Stimulated activated CD8-positive, alpha-beta memory T cell treated with anti-CD3 and anti-CD28 coated beads, Interleukin-4, amount 100 ng/mL, for 24 hours (primary cell): ENCODE data around the gene ZKSCAN2.

Source experiments
- DNase-seq: peaks from one replicate; pipeline ENCODE4 v3.0.0-alpha.2; 2020; ENCODE audit warnings: low read depth

The ZKSCAN2 gene

DNA sequence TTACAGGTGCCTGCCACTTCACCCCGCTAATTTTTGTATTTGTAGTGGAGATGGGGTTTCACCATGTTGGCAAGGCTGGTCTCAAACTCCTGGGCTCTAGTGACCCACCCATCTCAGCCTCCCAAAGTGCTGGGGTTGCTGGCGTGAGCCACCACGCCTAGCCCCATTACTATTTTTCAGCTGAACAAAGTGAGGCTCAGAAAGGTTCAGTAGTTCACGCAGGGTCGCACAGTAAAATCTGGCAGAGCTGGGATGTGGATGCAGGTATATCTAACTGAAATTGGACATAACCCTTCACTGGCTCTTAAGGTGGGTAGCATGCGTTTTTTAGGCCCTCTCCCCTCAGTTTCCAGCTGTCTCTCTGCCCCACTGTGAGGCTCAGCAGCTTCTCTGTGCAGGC is 33.7 kb downstream of the ZKSCAN2 start:
- DNase-seq: no peak

DNA sequence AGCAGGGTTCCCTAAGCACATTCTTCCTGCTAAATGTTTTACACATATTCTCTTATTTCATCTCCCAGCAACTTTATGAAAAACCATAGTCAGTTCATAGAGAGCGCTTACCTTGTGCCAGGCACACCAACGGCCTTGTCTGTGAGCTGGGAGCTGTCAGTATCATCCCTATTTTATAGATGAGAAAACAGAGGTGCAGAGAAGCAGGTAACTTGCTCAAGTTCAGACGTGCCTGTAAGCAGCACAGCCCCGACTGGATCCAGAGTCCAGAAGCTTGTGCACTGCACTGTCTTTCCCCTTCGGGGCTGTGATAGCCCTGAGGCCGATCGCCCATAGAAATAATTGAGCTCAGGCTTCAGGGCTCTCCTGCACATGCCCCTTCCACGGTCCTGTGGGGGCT is 34.7 kb downstream of the ZKSCAN2 start:
- no peak for DNase-seq

- no peak for DNase-seq
These were observed 38.4 kb downstream of the ZKSCAN2 start for GRCh38 chr16:25219070-25219737.

DNA sequence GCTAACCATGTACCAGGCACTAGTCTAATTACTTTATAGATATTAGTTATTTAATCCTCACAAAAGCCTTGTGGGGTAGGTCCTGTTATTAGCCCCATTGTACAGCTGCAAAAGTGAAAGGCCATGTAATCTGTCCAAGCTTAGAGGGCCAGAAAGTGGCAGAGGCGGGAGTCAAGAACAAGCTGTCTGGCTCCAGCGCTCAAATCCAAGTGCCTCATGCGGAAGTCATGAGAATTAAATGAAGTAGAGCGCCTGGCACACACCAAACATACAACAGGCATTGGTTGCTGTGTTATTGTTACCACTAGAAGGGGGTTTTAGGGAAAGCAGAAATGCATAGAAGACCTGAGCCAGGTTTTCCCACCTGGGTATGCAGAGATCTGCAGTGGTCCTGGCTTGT is 39.7 kb downstream of the ZKSCAN2 start:
- DNase-seq: no peak

GRCh38 chr16:25217112-25217511 is 40.5 kb downstream of the ZKSCAN2 start:
- no peak for DNase-seq

GRCh38 chr16:25213709-25214397 is 43.8 kb downstream of the ZKSCAN2 start:
- DNase-seq: no peak

GRCh38 chr16:25212636-25213035 is 45.0 kb downstream of the ZKSCAN2 start:
- DNase-seq: no peak

GRCh38 chr16:25210758-25211157 is 46.9 kb downstream of the ZKSCAN2 start:
- DNase-seq: no peak

GRCh38 chr16:25199457-25199856 is 58.2 kb downstream of the ZKSCAN2 start:
- no peak for DNase-seq

DNA sequence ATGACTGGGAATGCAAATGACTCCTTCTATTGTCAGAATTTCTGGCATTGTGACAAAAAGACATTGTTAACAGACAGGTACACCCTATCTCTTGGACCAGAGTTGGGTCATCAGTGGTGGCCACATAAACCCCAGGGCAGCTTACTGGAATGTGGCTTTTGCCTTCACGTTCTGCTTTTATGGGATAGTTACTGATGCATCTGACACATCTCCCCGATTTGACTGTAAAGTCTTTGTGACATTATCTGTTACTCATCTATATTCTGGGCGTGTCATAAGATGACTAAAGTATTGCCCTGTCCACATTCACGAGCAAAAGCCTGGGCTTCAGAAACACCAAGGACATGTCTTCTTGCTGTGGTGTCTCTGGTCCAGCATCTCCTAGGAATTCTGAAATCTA is 59.6 kb downstream of the ZKSCAN2 start:
- DNase-seq: no peak

GRCh38 chr16:25194273-25194878 is 63.3 kb downstream of the ZKSCAN2 start:
- DNase-seq: no peak

DNA sequence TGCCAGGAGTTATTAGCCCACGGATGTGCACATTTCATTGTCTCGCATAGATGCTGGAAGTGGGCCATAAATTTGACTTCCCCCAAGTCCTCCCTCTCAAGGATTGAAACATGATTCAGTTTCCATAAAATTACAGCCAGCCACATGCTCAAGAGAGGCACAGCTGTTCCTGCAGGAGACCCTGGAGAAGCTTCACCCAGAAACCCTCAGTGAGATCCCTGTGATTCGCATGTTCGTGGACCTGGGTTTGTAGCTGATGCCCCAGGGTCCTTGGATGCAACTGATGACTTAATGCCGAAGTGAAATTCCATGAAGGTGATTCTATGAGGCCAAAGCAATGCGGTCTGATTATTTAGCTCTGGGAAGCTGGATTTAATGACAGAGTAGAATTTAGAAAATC is 65.5 kb downstream of the ZKSCAN2 start:
- no peak for DNase-seq

DNA sequence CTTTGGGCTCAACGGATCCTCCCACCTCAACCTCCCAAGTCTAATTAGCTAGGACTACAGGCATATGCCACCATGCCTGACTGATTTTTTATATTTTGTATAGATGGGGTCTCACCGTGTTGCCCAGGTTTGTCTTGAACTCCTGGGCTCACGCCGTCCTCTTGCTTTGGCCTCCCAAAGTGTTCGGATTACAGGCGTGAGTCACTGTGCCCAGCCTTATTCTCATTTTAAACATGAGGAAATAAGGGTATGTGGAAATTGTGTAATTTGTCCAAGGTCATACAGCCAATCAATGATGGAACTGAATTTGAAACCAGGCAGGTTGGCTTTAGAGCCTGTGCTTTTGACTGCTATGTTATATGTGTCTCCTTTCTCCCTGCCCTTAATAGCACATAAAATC is 68.3 kb downstream of the ZKSCAN2 start:
- no peak for DNase-seq

DNA sequence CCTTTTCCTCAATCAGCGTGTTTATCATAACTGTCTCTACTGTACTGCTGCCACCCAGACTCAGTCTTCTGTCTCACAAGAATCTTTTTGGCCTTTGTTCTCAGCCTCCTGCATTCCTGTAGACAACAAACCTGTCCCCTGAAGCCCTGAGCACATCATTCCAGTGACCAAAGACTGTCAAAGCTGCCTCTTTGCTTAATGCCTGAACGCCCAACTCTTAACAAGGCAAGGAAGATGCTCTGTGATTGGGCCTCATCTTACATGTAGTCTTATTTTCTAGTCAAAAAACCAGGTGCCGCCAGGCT is 70.2 kb downstream of the ZKSCAN2 start:
- DNase-seq: no peak
